Stomach smooth muscle (tissue), 2 donors: ENCODE measurements around the gene RPS6KA2.

Source experiments
- H3K27ac ChIP-seq: one replicate; pipeline ENCODE4 v1.7.0; 2013; ENCODE audit warnings: mild to moderate bottlenecking, low read length, inconsistent platforms
- H3K27me3 ChIP-seq, 2 donors: one replicate each; pipeline ENCODE4 v1.7.0; 2013; ENCODE audit warnings: low read length in 2 of 2; ENCODE audit not compliant: insufficient read depth in 2 of 2, control insufficient read depth in 1 of 2
- H3K36me3 ChIP-seq, 2 donors: one replicate each; pipeline ENCODE4 v1.7.0; 2013; ENCODE audit warnings: low read length in 2 of 2; ENCODE audit not compliant: control insufficient read depth in 2 of 2, insufficient read depth in 2 of 2
- H3K4me1 ChIP-seq: one replicate; pipeline ENCODE4 v1.7.0; 2013; ENCODE audit warnings: low read length; ENCODE audit not compliant: control insufficient read depth, insufficient read depth
- H3K4me3 ChIP-seq, 2 donors: one replicate each; pipeline ENCODE4 v1.7.0; 2013; ENCODE audit warnings: low read length in 2 of 2
- H3K9ac ChIP-seq, 2 donors: one replicate each; pipeline ENCODE4 v1.7.0; 2013; ENCODE audit warnings: low read length in 2 of 2, mild to moderate bottlenecking in 1 of 2
- H3K9me3 ChIP-seq, 2 donors: one replicate each; pipeline ENCODE4 v1.7.0; 2013; ENCODE audit warnings: low read length in 2 of 2; ENCODE audit not compliant: control insufficient read depth in 2 of 2
- donor health status: healthy.
- donor health status: Pancreatic carcinoma.

The RPS6KA2 gene

DNA sequence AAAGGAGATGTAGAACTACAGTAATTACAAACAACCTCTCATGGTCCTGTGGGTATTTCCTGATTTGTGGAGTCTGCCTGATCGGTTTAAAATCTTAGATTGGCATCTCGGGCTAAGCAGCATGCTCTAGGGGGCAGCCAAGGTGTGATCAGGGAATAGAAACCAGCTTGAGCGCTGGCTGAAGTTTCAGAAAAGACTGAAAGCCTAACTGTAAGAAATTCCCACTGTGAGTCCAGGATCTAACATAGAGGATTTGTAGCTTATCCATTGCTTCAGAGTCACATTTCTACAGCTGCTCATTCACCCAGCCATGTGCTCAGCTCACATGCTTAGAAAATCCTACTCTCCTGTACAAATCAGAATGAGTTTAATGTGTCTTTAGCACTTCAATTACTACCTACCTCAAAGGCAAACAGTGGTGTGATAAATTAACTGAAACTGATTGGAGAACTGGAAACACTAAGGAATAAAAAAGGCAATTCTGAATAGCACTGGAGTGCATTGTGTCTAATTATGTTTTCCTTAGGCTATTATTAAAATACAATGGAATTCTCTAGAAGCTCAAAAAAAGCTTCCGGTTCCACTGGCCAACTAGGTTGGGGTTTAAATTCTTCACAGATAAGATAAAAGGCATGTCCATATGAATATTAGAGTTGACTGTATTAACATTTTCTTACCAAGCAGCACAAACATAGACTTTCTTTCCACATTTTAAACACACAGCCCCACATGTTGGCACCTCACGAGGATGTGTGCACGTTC lies 170.5 kb downstream of the RPS6KA2 start:
- no peaks in the 10 kb centered on the region for H3K4me1 ChIP-seq
- no peaks in the 10 kb centered on the region for H3K36me3 ChIP-seq
- H3K27me3 ChIP-seq = no peaks in the 10 kb centered on the region
- H3K4me3 ChIP-seq = no peak overlapping the region
- no peak overlapping the region for H3K27ac ChIP-seq
- no peak overlapping the region for H3K9ac ChIP-seq
- no peaks in the 10 kb centered on the region for H3K9me3 ChIP-seq

DNA sequence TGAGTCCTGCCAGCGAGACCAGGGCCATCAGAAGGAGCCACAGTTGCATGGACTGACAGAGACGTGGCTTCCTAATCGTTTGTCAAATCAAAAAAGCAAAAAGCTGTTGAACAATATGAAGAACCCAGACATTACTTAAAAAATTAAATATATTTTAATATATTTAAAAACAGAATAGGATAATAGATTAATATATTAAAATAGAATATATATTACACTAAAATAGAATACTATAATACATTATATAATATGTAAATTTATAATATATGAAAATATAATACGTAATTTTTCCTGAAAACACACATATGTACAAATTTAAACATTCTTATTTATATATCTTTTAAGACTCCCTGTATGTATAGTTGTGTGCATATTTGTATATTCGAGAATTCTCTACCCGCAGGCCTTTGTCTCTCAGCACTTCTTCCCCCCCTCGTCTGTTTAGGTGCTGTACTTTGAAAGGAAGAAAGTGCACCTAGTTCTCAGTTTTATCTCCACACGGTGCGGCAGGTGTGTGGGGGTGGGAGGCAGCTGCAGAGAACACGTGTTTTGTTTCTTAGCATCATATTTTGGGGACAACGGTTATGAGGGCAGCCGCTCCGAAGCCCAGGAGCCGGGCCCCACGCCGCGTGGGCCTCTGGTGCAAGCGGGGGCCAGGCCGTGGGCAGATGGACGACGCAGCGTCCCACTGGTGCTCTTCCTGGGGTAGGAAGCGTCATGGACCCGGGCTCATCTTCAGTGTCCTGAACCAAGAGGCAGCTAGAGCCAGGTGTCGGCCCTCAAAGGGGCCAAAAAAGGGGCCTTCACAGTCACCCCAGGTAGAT lies 172.1 kb downstream of the RPS6KA2 start:
- no peaks in the 10 kb centered on the region for H3K27me3 ChIP-seq
- H3K27ac ChIP-seq = no peak overlapping the region
- H3K36me3 ChIP-seq = no peaks in the 10 kb centered on the region
- H3K9ac ChIP-seq = no peak overlapping the region
- H3K4me3 ChIP-seq = no peak overlapping the region
- no peaks in the 10 kb centered on the region for H3K9me3 ChIP-seq
- no peaks in the 10 kb centered on the region for H3K4me1 ChIP-seq

DNA sequence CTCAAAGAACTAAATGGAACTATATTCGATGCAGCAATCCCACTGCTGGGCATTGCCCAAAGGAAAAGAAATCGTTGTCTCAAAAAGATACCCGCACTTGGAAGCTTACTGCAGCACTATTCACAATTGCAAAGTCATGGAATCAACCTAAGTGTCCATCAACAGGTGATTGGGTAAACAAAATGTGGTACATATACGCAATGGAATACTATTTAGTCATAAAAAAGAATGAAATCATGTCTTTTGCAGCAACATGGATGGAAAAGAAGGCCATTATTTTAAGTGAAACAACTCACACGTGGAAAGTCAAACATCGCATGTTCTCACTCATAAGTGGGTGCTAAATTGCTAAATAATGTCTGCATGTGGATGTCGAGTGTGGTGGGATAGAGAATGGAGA lies 173.4 kb downstream of the RPS6KA2 start:
- H3K4me1 ChIP-seq = no peaks in the 10 kb centered on the region
- no peak overlapping the region for H3K9ac ChIP-seq
- H3K9me3 ChIP-seq = no peaks in the 10 kb centered on the region
- peaks cover 0 to 3% of the 10 kb centered on the region in 2 donors for H3K36me3 ChIP-seq
- H3K27me3 ChIP-seq = no peaks in the 10 kb centered on the region
- H3K4me3 ChIP-seq = no peak overlapping the region
- no peak overlapping the region for H3K27ac ChIP-seq

DNA sequence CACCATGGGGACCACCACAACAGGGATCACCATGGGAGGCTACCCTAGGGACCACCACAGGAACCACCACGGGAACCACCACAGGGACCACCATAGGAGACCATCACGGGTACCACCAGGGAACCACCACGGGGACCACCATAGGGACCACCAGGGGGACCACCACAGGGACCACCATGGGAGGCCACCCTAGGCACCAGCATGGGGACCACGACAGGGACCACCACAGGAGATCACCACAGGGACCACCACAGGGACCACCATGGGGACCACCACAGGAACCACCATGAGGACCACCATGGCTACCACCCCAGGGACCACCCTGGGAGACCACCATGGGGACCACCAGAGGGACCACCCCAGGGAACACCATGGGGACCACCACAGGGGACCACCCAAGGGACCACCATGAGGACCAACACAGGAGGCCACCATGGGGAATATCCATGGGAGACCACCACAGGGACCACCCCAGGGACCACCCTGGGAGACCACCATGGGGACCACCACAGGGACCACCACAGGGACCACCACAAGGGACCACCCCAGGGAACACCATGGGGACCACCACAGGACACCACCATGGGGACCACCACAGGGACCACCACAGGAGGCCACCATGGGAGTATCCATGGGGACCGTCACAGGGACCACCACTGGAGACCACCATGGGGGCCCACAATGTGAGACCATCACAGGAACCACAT lies 176.7 kb downstream of the RPS6KA2 start:
- Histone ChIP-seq H3K4me3 (no peak overlapping the region), H3K4me1 (no peaks in the 10 kb centered on the region), H3K36me3 (peaks cover 3 to 16% of the 10 kb centered on the region in 2 donors), H3K27me3 (no peaks in the 10 kb centered on the region), H3K27ac (no peak overlapping the region), H3K9me3 (no peaks in the 10 kb centered on the region), H3K9ac (no peak overlapping the region)

DNA sequence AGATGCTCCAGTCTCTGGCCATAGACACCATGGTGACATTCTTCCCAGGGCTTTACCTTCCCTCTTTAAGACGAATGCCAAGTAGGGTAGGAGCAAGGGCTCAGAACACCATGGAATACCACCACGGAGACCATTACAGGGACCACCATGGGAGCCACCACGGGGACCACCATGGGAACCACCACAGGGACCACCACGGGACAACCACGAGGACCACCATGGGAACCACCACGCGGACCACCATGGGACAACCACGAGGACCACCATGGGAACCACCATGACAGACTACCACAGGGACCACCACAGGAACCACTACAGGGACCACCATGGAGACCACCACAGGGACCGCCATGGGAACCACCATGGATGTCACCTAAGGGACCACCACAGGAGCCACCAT lies 177.4 kb downstream of the RPS6KA2 start:
- no peaks in the 10 kb centered on the region for H3K27me3 ChIP-seq
- H3K36me3 ChIP-seq = peaks cover 3 to 17% of the 10 kb centered on the region in 2 donors

DNA sequence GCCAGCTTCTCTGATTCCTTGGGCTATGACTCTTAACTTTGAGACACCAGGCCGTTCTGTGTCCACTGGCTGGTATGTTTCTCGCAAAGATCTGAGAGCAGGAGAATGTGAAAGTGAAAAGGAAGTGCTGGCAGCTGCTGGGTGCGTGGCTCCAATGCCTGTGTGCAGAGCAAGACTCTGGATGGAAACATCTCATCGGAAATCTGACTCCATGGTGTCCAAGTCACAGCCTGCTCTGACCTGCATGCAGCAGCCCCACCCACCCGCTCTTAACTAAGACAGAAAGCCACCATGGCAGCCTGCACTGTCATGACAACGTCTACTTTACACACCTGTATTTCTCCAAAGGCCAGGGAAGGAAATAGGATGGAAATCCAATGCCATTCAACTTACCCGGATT lies 178.0 kb downstream of the RPS6KA2 start:
- Histone ChIP-seq H3K27me3 (no peaks in the 10 kb centered on the region), H3K36me3 (peaks cover 3 to 18% of the 10 kb centered on the region in 2 donors), H3K4me3 (no peak overlapping the region), H3K4me1 (no peaks in the 10 kb centered on the region), H3K9me3 (no peaks in the 10 kb centered on the region), H3K9ac (no peak overlapping the region), H3K27ac (no peak overlapping the region)

More for the DNA sequence above, 177.4 kb downstream of the RPS6KA2 start:
- Histone ChIP-seq H3K27ac (no peak overlapping the region), H3K4me3 (no peak overlapping the region), H3K9me3 (no peaks in the 10 kb centered on the region), H3K4me1 (no peaks in the 10 kb centered on the region), H3K9ac (no peak overlapping the region)

DNA sequence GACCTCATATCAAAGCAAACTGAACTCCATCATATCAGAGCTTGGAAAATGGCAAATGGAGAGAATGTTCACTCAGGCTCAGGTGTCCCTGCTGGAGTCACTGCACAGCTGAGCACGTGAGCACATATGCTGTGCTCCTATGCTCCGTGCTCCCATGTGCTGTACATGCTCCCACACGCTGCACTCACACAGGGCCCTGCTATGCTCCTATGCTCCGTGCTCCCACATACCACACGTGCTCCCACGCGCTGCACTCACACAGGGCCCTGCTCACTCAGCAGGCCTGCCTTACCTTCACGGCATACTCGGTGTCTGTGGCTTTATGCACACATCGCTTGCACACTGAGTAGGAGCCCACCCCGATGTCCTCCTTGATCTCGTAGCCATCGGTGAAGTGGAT lies 178.6 kb downstream of the RPS6KA2 start:
- Histone ChIP-seq H3K9ac (no peak overlapping the region), H3K9me3 (no peaks in the 10 kb centered on the region), H3K27ac (no peak overlapping the region), H3K4me1 (no peaks in the 10 kb centered on the region), H3K27me3 (no peaks in the 10 kb centered on the region), H3K4me3 (no peak overlapping the region), H3K36me3 (peaks cover 3 to 18% of the 10 kb centered on the region in 2 donors)

DNA sequence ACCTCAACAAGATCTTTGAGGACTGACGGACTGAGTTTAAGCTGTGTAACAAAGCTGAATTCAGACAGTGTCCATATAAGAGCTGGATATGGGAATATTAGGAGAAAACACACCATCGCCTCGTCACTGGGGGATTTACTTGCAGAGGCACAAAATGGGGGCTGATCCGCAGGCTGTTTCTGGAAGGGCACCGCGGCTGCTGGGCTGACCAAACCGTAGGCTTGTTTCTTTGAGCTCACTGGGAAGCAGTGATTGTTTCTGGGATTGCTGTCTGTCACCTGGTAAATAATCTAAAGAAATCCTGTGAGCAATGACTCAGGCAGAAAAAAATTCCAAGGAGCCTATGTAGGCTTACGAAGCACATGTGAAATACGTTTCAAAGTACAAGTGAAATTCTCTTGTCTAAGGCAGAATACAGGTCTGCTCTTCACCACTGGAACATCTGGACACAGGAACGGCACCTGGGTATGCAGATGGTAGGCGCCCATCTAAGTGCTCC lies 180.4 kb downstream of the RPS6KA2 start:
- peaks cover 3 to 18% of the 10 kb centered on the region in 2 donors for H3K36me3 ChIP-seq
- no peak overlapping the region for H3K27ac ChIP-seq
- H3K4me3 ChIP-seq = no peak overlapping the region
- H3K4me1 ChIP-seq = no peaks in the 10 kb centered on the region
- H3K9ac ChIP-seq = no peak overlapping the region
- H3K27me3 ChIP-seq = no peaks in the 10 kb centered on the region
- no peaks in the 10 kb centered on the region for H3K9me3 ChIP-seq

DNA sequence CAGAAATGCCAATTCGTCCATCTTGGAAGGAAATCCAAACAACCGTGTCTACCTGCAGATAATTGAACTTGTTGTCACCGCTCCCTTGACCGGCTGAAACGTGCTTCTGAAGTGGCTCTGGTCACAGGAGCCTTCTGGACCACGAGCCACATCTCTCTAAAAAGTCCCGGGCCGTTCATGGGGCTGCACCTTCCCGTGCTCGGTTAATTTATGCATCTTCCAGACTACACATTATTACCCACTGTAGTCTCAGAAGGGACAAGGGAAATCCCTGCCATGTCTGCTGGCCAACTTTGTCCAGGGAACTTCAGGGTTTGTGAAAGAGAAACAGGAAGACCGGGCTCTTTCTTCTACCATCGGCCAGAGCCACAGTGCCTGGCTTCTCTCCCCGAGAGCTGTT lies 180.9 kb downstream of the RPS6KA2 start:
- Histone ChIP-seq H3K27ac (no peak overlapping the region), H3K4me1 (no peaks in the 10 kb centered on the region), H3K36me3 (peaks cover 3 to 18% of the 10 kb centered on the region in 2 donors)

DNA sequence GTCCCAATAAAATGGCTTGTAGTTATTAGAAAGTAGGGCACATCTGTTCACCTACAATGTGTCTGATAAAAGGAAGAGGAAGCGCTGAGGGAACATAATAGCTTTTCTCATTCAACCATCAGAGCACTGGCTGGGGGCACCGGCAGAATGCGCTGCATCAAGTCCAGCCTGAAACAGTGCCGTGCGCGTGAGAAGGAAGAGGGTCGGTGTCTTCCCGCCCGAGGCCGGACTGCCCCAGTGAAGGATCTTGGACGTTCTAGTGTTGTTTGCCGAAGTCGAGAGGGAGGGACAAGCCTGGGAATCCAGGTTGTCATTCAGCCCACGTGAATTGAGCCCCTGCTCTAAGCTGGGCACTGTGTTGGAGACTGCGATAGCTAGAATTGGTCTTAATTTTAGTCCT lies 182.6 kb downstream of the RPS6KA2 start:
- Histone ChIP-seq H3K27ac (no peak overlapping the region), H3K36me3 (peaks cover 3 to 18% of the 10 kb centered on the region in 2 donors), H3K27me3 (no peaks in the 10 kb centered on the region), H3K4me3 (no peak overlapping the region), H3K9me3 (no peaks in the 10 kb centered on the region), H3K4me1 (no peaks in the 10 kb centered on the region), H3K9ac (no peak overlapping the region)

More for the DNA sequence above, 180.9 kb downstream of the RPS6KA2 start:
- no peak overlapping the region for H3K9ac ChIP-seq
- H3K27me3 ChIP-seq = no peaks in the 10 kb centered on the region
- no peak overlapping the region for H3K4me3 ChIP-seq
- H3K9me3 ChIP-seq = no peaks in the 10 kb centered on the region
